Measurements from ENCODE around the gene LDLRAD3.

- TF ChIP-seq CTCF (conservative IDR thresholded peaks at IDR 0.05 in 1 of 2, IDR thresholded peaks at IDR 0.05 in 1 of 2; ENCODE audit: extremely low read depth in 1 of 2, insufficient read depth in 1 of 2, low read depth in 1 of 2, low read length in 2 of 2) = no peak
- TF ChIP-seq EZH2 (IDR thresholded peaks at IDR 0.05; ENCODE audit: borderline replicate concordance, low read length) = no peak
These were observed 6.8 kb upstream of the LDLRAD3 start for GRCh38 chr11:35937111-35937510.

Measured in mammary epithelial cell (primary cell).